ENCODE data around the gene PRKCH. TPM values are rescaled to one million over a fixed set of nuclear protein-coding genes. Genes with fewer than 3 reads are reported as not detected.
"Not testable (repeated sequence)": the region's sequence is repeated elsewhere in the genome, so short reads cannot be mapped to it uniquely, and the experiment has no call there.

PRKCH gene
- total RNA-seq, 1 experiment from 2014 or later = 10.3 TPM

DNA sequence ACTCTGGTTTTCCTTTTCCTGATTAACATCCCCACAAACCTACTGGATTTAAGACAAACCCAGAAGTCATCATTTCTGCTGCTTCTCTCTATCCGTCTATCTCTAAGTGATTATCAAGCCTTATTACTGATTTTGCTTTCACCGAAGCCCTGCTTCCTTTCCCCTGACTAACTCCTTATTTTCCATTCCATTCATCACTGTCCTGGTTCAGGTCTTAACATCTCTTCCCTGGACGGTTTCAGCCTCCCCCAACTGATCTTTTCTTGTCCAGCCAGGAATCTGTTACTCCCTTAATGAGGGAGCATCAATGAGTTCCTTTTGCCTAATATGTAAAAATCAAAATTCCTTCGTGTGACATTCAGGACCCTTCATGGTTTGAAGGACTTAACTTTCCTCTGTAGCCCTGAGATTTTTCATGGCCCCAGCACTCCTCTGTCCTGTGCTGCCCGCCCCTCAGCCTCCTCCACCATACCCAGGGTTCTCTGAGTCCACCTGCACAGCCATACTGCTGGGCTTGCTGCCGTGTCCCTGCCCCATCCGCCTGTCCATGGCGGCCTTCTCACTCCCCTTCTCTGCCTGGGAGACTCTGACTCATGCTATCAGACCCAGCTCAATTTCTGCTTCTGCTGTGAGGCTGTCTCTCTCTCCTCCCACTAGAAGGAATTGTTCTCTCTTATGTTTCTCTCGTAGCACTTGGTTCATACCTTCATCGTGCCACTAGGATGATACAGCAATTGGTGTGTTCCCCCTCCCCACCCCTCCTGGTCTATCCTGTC is 206.1 kb downstream of the PRKCH start:
- CTCF ChIA-PET = no interaction called here
- POLR2A ChIA-PET = no interaction called here
- DNase-seq (ENCODE audit: low spot score) (no peak), ATAC-seq (no peak; the same call in 1 of the 2 replicates)
- Mint-ChIP-seq H3K9me3 (no peaks in the 10 kb centered on the region), H3K27ac (no peak overlapping the region), H3K27me3 (ENCODE audit: low read depth) (no peaks in the 10 kb centered on the region; the same call in 1 of the 2 replicates), H3K36me3 (no peaks in the 10 kb centered on the region), H3K4me3 (no peak overlapping the region), H3K4me1 (peaks cover 28% of the 10 kb centered on the region)
- TF ChIP-seq NR2C2 (CRISPR knock-in tag; IDR thresholded peaks at IDR 0.05) = no peak
- TF ChIP-seq, protein P1, sequence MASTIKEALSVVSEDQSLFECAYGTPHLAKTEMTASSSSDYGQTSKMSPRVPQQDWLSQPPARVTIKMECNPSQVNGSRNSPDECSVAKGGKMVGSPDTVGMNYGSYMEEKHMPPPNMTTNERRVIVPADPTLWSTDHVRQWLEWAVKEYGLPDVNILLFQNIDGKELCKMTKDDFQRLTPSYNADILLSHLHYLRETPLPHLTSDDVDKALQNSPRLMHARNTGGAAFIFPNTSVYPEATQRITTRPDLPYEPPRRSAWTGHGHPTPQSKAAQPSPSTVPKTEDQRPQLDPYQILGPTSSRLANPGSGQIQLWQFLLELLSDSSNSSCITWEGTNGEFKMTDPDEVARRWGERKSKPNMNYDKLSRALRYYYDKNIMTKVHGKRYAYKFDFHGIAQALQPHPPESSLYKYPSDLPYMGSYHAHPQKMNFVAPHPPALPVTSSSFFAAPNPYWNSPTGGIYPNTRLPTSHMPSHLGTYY (CRISPR knock-in tag; IDR thresholded peaks at IDR 0.05) = no peak
- TF ChIP-seq FOXK1 (CRISPR knock-in tag; IDR thresholded peaks at IDR 0.05) = no peak
- no peak for TF ChIP-seq RORB (CRISPR knock-in tag; IDR thresholded peaks at IDR 0.05)

GRCh38 chr14:61528591-61529021 is 207.2 kb downstream of the PRKCH start:
- Mint-ChIP-seq H3K36me3 (no peaks in the 10 kb centered on the region), H3K27me3 (ENCODE audit: low read depth) (no peaks in the 10 kb centered on the region; the same call in 1 of the 2 replicates), H3K4me3 (no peak overlapping the region), H3K9me3 (no peaks in the 10 kb centered on the region), H3K27ac (no peak overlapping the region), H3K4me1 (peaks cover 33% of the 10 kb centered on the region)
- CTCF ChIA-PET = no interaction called here
- POLR2A ChIA-PET = no interaction called here
- DNase-seq (ENCODE audit: low spot score) (no peak), ATAC-seq (no peak)
- TF ChIP-seq FOXP4 (CRISPR knock-in tag; IDR thresholded peaks at IDR 0.05) (no peak), SP1 (CRISPR knock-in tag; conservative IDR thresholded peaks at IDR 0.05) (no peak), SMAD4 (CRISPR knock-in tag; IDR thresholded peaks at IDR 0.05) (no peak)
- TF ChIP-seq, protein P2, sequence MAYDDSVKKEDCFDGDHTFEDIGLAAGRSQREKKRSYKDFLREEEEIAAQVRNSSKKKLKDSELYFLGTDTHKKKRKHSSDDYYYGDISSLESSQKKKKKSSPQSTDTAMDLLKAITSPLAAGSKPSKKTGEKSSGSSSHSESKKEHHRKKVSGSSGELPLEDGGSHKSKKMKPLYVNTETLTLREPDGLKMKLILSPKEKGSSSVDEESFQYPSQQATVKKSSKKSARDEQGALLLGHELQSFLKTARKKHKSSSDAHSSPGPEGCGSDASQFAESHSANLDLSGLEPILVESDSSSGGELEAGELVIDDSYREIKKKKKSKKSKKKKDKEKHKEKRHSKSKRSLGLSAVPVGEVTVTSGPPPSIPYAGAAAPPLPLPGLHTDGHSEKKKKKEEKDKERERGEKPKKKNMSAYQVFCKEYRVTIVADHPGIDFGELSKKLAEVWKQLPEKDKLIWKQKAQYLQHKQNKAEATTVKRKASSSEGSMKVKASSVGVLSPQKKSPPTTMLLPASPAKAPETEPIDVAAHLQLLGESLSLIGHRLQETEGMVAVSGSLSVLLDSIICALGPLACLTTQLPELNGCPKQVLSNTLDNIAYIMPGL (CRISPR knock-in tag; IDR thresholded peaks at IDR 0.05) = no peak

- H3K27ac Mint-ChIP-seq; H3K27me3 Mint-ChIP-seq (ENCODE audit: low read depth); DNase-seq (ENCODE audit: low spot score); H3K36me3 Mint-ChIP-seq; ATAC-seq; POLR2A ChIA-PET; H3K4me3 Mint-ChIP-seq; H3K9me3 Mint-ChIP-seq; CTCF ChIA-PET: not testable (repeated sequence)
- H3K4me1 Mint-ChIP-seq = peaks cover 29% of the 10 kb centered on the region
Observed at GRCh38 chr14:61529360-61529759, 208.0 kb downstream of the PRKCH start.

DNA sequence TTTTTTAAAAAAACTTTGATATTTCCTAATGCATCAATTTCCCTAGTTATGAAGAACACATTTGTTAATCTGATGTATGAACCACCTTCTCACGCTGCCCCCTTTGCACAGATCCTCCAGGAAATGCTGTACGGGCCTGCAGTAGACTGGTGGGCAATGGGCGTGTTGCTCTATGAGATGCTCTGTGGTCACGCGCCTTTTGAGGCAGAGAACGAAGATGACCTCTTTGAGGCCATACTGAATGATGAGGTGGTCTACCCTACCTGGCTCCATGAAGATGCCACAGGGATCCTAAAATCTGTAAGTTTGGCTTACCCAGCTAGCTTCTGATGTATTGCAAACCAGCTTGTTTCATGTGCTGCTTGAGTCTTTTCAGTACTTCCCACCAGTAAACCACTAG is 208.9 kb downstream of the PRKCH start:
- DNase-seq (ENCODE audit: low spot score) = no peak
- Mint-ChIP-seq H3K27me3 (ENCODE audit: low read depth) (no peaks in the 10 kb centered on the region; the same call in 1 of the 2 replicates), H3K36me3 (no peaks in the 10 kb centered on the region), H3K9me3 (no peaks in the 10 kb centered on the region), H3K4me1 (peaks cover 24% of the 10 kb centered on the region), H3K4me3 (no peak overlapping the region), H3K27ac (no peak overlapping the region)
- no peak for ATAC-seq
- ChIA-PET POLR2A (no interaction called here), CTCF (no interaction called here)
- TF ChIP-seq, protein P3, sequence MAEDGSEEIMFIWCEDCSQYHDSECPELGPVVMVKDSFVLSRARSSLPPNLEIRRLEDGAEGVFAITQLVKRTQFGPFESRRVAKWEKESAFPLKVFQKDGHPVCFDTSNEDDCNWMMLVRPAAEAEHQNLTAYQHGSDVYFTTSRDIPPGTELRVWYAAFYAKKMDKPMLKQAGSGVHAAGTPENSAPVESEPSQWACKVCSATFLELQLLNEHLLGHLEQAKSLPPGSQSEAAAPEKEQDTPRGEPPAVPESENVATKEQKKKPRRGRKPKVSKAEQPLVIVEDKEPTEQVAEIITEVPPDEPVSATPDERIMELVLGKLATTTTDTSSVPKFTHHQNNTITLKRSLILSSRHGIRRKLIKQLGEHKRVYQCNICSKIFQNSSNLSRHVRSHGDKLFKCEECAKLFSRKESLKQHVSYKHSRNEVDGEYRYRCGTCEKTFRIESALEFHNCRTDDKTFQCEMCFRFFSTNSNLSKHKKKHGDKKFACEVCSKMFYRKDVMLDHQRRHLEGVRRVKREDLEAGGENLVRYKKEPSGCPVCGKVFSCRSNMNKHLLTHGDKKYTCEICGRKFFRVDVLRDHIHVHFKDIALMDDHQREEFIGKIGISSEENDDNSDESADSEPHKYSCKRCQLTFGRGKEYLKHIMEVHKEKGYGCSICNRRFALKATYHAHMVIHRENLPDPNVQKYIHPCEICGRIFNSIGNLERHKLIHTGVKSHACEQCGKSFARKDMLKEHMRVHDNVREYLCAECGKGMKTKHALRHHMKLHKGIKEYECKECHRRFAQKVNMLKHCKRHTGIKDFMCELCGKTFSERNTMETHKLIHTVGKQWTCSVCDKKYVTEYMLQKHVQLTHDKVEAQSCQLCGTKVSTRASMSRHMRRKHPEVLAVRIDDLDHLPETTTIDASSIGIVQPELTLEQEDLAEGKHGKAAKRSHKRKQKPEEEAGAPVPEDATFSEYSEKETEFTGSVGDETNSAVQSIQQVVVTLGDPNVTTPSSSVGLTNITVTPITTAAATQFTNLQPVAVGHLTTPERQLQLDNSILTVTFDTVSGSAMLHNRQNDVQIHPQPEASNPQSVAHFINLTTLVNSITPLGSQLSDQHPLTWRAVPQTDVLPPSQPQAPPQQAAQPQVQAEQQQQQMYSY (CRISPR knock-in tag; IDR thresholded peaks at IDR 0.05) = no peak
- TF ChIP-seq, protein P4, sequence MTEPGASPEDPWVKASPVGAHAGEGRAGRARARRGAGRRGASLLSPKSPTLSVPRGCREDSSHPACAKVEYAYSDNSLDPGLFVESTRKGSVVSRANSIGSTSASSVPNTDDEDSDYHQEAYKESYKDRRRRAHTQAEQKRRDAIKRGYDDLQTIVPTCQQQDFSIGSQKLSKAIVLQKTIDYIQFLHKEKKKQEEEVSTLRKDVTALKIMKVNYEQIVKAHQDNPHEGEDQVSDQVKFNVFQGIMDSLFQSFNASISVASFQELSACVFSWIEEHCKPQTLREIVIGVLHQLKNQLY (CRISPR knock-in tag; IDR thresholded peaks at IDR 0.05) = no peak
- TF ChIP-seq KAT7 (CRISPR knock-in tag; IDR thresholded peaks at IDR 0.05; ENCODE audit: borderline replicate concordance) (no peak), MYBL2 (CRISPR knock-in tag; IDR thresholded peaks at IDR 0.05) (no peak), FOXJ3 (CRISPR knock-in tag; IDR thresholded peaks at IDR 0.05; ENCODE audit: borderline replicate concordance) (no peak), GABPB1 (CRISPR knock-in tag; IDR thresholded peaks at IDR 0.05) (no peak), MXD4 (CRISPR knock-in tag; IDR thresholded peaks at IDR 0.05; ENCODE audit: borderline replicate concordance) (no peak), RORB (CRISPR knock-in tag; IDR thresholded peaks at IDR 0.05) (no peak), HMGA2 (CRISPR knock-in tag; IDR thresholded peaks at IDR 0.05) (no peak), OVOL2 (CRISPR knock-in tag; IDR thresholded peaks at IDR 0.05; ENCODE audit: borderline replicate concordance) (no peak), TCF7 (CRISPR knock-in tag; IDR thresholded peaks at IDR 0.05; ENCODE audit: low read depth) (no peak)
- TF ChIP-seq, protein P5, sequence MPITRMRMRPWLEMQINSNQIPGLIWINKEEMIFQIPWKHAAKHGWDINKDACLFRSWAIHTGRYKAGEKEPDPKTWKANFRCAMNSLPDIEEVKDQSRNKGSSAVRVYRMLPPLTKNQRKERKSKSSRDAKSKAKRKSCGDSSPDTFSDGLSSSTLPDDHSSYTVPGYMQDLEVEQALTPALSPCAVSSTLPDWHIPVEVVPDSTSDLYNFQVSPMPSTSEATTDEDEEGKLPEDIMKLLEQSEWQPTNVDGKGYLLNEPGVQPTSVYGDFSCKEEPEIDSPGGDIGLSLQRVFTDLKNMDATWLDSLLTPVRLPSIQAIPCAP (CRISPR knock-in tag; IDR thresholded peaks at IDR 0.05) = no peak

Measured in WTC11 (cell line).